HG03139 (cell line): ENCODE measurements around the gene SYT1.
A peak's percentile ranks its signal among the peaks of the same experiment; 100 is the strongest.

ENCODE experiments used
- ATAC-seq: cut with Tn5 transposase; IDR thresholded peaks from one replicate; pipeline ENCODE4 v1.9.1; 2021; ENCODE audit not compliant: unreplicated experiment

The SYT1 gene

GRCh38 chr12:78888568-78888967 lies 24.0 kb downstream of the SYT1 start:
- peak; percentile 94 for ATAC-seq

GRCh38 chr12:78891646-78892353 lies 27.2 kb downstream of the SYT1 start:
- no peak for ATAC-seq

- ATAC-seq: no peak
These were observed 33.8 kb downstream of the SYT1 start for GRCh38 chr12:78898416-78898815.

GRCh38 chr12:78914859-78915331 lies 50.3 kb downstream of the SYT1 start:
- ATAC-seq: no peak

GRCh38 chr12:78916845-78917480 lies 52.4 kb downstream of the SYT1 start:
- no peak for ATAC-seq

GRCh38 chr12:78917513-78917912 lies 52.9 kb downstream of the SYT1 start:
- ATAC-seq: no peak

- ATAC-seq: no peak
These were observed 53.7 kb downstream of the SYT1 start for GRCh38 chr12:78918268-78918667.

- ATAC-seq: no peak
These were observed 63.9 kb downstream of the SYT1 start for GRCh38 chr12:78928200-78929074.

- no peak for ATAC-seq
These were observed 64.5 kb downstream of the SYT1 start for GRCh38 chr12:78929075-78929418.

GRCh38 chr12:78931466-78931990 lies 67.0 kb downstream of the SYT1 start:
- no peak for ATAC-seq

- ATAC-seq: no peak
These were observed 68.4 kb downstream of the SYT1 start for GRCh38 chr12:78933014-78933413.

- ATAC-seq: no peak
These were observed 73.9 kb downstream of the SYT1 start for GRCh38 chr12:78938341-78939084.

GRCh38 chr12:78949532-78949931 lies 85.0 kb downstream of the SYT1 start:
- no peak for ATAC-seq

GRCh38 chr12:78951803-78952551 lies 87.4 kb downstream of the SYT1 start:
- ATAC-seq: no peak

- ATAC-seq: no peak
These were observed 88.0 kb downstream of the SYT1 start for GRCh38 chr12:78952552-78952929.

GRCh38 chr12:78958941-78959340 lies 94.4 kb downstream of the SYT1 start:
- ATAC-seq: no peak

GRCh38 chr12:78959556-78959955 lies 95.0 kb downstream of the SYT1 start:
- no peak for ATAC-seq

GRCh38 chr12:78961171-78961570 lies 96.6 kb downstream of the SYT1 start:
- ATAC-seq: no peak

GRCh38 chr12:78963439-78964227 lies 99.1 kb downstream of the SYT1 start:
- no peak for ATAC-seq
